Activated CD4-positive, alpha-beta T cell treated with anti-CD3 and anti-CD28 coated beads for 4 hours (primary cell): ENCODE data around the gene DNAJC11.
"Not testable (repeated sequence)": the region's sequence is repeated elsewhere in the genome, so short reads cannot be mapped to it uniquely, and the experiment has no call there.

Experiments
- DNase-seq, 2 donors: peaks; one replicate each; pipeline ENCODE4 v3.0.0-alpha.2; 2020

The DNAJC11 gene

GRCh38 chr1:6695868-6696267 is 5.7 kb downstream of the DNAJC11 start:
- DNase-seq: no peak

- no peak for DNase-seq
Measured at GRCh38 chr1:6694121-6694713, 7.4 kb downstream of the DNAJC11 start.

GRCh38 chr1:6692956-6693355 is 8.7 kb downstream of the DNAJC11 start:
- DNase-seq: no peak

- DNase-seq: no peak
Measured at GRCh38 chr1:6691507-6691906, 10.1 kb downstream of the DNAJC11 start.

- DNase-seq: no peak
Measured at GRCh38 chr1:6690186-6690585, 11.4 kb downstream of the DNAJC11 start.

- DNase-seq: no peak
Measured at GRCh38 chr1:6688757-6689156, 12.9 kb downstream of the DNAJC11 start.

- no peak for DNase-seq
Measured at GRCh38 chr1:6688001-6688400, 13.6 kb downstream of the DNAJC11 start.

GRCh38 chr1:6686294-6686693 is 15.3 kb downstream of the DNAJC11 start:
- no peak for DNase-seq

- DNase-seq: no peak
Measured at GRCh38 chr1:6685381-6685780, 16.2 kb downstream of the DNAJC11 start.

GRCh38 chr1:6683434-6683833 is 18.2 kb downstream of the DNAJC11 start:
- DNase-seq: no peak

GRCh38 chr1:6675941-6676340 is 25.7 kb downstream of the DNAJC11 start:
- DNase-seq: no peak

- no peak for DNase-seq
Measured at GRCh38 chr1:6674771-6675170, 26.8 kb downstream of the DNAJC11 start.

- DNase-seq: no peak
Measured at GRCh38 chr1:6673816-6674398, 27.7 kb downstream of the DNAJC11 start.

GRCh38 chr1:6672558-6672957 is 29.1 kb downstream of the DNAJC11 start:
- DNase-seq: no peak

- no peak for DNase-seq
Measured at GRCh38 chr1:6668503-6668902, 33.1 kb downstream of the DNAJC11 start.

GRCh38 chr1:6667139-6667538 is 34.5 kb downstream of the DNAJC11 start:
- no peak for DNase-seq

- no peak for DNase-seq
Measured at GRCh38 chr1:6666696-6667095, 34.9 kb downstream of the DNAJC11 start.

GRCh38 chr1:6662468-6662867 is 39.1 kb downstream of the DNAJC11 start:
- not testable (repeated sequence) for DNase-seq

- DNase-seq: no peak
Measured at GRCh38 chr1:6660415-6661049, 41.1 kb downstream of the DNAJC11 start.

GRCh38 chr1:6658359-6659060 is 43.1 kb downstream of the DNAJC11 start:
- DNase-seq: no peak

GRCh38 chr1:6657138-6657537 is 44.5 kb downstream of the DNAJC11 start:
- DNase-seq: no peak

GRCh38 chr1:6653436-6654290 is 48.0 kb downstream of the DNAJC11 start:
- no peak for DNase-seq

GRCh38 chr1:6652986-6653385 is 48.6 kb downstream of the DNAJC11 start:
- DNase-seq: no peak
